Gastrocnemius medialis (tissue), 4 donors: ENCODE data around the gene TEKTIP1. TPM values are rescaled to one million over a fixed set of nuclear protein-coding genes. Genes with fewer than 3 reads are reported as not detected.

ENCODE experiments used
- ATAC-seq, 2 donors: fragments of 150-250 bp; one replicate each; pipeline ENCODE4 v1.9.1; 2016
- DNase-seq, 2 donors: peaks; one replicate each; pipeline ENCODE4 v3.0.0-alpha.2; 2019
- H3K27ac ChIP-seq, 4 donors: fragments of 200-600 bp; sonication (generic); 1 replicate in 1 of 4; 2 replicates in 3 of 4; pipeline ENCODE4 v1.5.1; 2016 to 2018; ENCODE audit warnings: mild to moderate bottlenecking in 2 of 4, moderate library complexity in 1 of 4
- H3K27me3 ChIP-seq, 3 donors: fragments of 200-600 bp; sonication (generic) in 2 of 3; 1 replicate in 1 of 3; 2 replicates in 2 of 3; pipeline versions ENCODE4 v1.5.1 to v1.6.0; 2016 to 2019; ENCODE audit warnings: mild to moderate bottlenecking in 1 of 3, moderate library complexity in 1 of 3
- H3K36me3 ChIP-seq, 2 donors: fragments of 200-600 bp; sonication (generic) in 1 of 2; one replicate each; pipeline ENCODE4 v1.5.1; 2017 to 2018
- H3K4me1 ChIP-seq, 2 donors: fragments of 200-600 bp; sonication (generic) in 1 of 2; one replicate each; pipeline ENCODE4 v1.5.1; 2016 to 2017; ENCODE audit warnings: mild to moderate bottlenecking in 2 of 2
- H3K4me3 ChIP-seq, 4 donors: fragments of 200-600 bp; sonication (generic) in 3 of 4; 1 replicate in 1 of 4; 2 replicates in 3 of 4; pipeline ENCODE4 v1.5.1; 2016 to 2019; ENCODE audit warnings: mild to moderate bottlenecking in 2 of 4
- H3K9me3 ChIP-seq, 3 donors: fragments of 200-600 bp; sonication (generic) in 2 of 3; 1 replicate in 1 of 3; 2 replicates in 2 of 3; pipeline ENCODE4 v1.5.1; 2016 to 2019
- CTCF ChIP-seq, 5 experiments: fragments of 450-650 bp in 3 of 5; fragments of 200-600 bp in 2 of 5; sonication (generic) in 2 of 5; IDR thresholded peaks in 4 of 5; conservative IDR thresholded peaks in 1 of 5; 1 replicate in 4 of 5; 2 replicates in 1 of 5; pipeline ENCODE4 v1.5.1; 2016 to 2019; ENCODE audit warnings: antibody characterized with exemption in 5 of 5, mild to moderate bottlenecking in 3 of 5, moderate library complexity in 3 of 5
- POLR2A ChIP-seq, 2 donors: fragments of 450-650 bp; IDR thresholded peaks; one replicate each; pipeline ENCODE4 v1.6.1; 2017; ENCODE audit warnings: antibody characterized with exemption in 2 of 2, mild to moderate bottlenecking in 2 of 2, moderate library complexity in 2 of 2
- in situ Hi-C, 4 donors: fragments of 200-750 bp; cut with MboI; loops; one replicate each; pipeline versions ENCODE4 v1.15.0 to v1.8.0; 2017; ENCODE audit warnings: low sequenced_read_pairs in 4 of 4
- intact Hi-C: fragments of 100-400 bp; cut with DNase I; formaldehyde crosslinking; loops from one replicate; pipeline ENCODE4 v1.15.1; 2023; ENCODE audit warnings: low total_unique reads
- total RNA-seq, 4 donors: library from RNA; depleted of rRNA; stranded (reverse); fragments of >200 nt; gene quantifications; one replicate each; pipeline versions ENCODE4 v1.1.0 to v1.2.3, GENCODE V29; 2016

Gene TEKTIP1
- total RNA-seq, 4 donors from 2014 or later: not detected

- ATAC-seq: no peak
- no peaks in the 10 kb centered on the region for H3K9me3 ChIP-seq
- intact Hi-C loops: loop anchor here (10.0 kb wide), 1 partner anchor 548 kb away; no protein-coding TSS in a partner anchor
- in situ Hi-C loops: no loop called here
- no peaks in the 10 kb centered on the region for H3K27me3 ChIP-seq
- no peaks in the 10 kb centered on the region for H3K36me3 ChIP-seq
- H3K27ac ChIP-seq: no peak overlapping the region
- TF ChIP-seq CTCF (IDR thresholded peaks at IDR 0.05 in 4 of 5, conservative IDR thresholded peaks at IDR 0.05 in 1 of 5) (no peak), POLR2A (IDR thresholded peaks at IDR 0.05) (no peak)
- DNase-seq: no peak
- H3K4me3 ChIP-seq: no peak overlapping the region
- H3K4me1 ChIP-seq: peaks cover 27 to 40% of the 10 kb centered on the region in 2 donors
These were observed 35.9 kb upstream of the TEKTIP1 start for GRCh38 chr19:3503036-3503572.

- TF ChIP-seq POLR2A (IDR thresholded peaks at IDR 0.05): no peak
- Histone ChIP-seq H3K9me3 (no peaks in the 10 kb centered on the region), H3K4me1 (peaks cover 18 to 39% of the 10 kb centered on the region in 2 donors), H3K36me3 (no peaks in the 10 kb centered on the region), H3K27me3 (no peaks in the 10 kb centered on the region), H3K27ac (no peak overlapping the region), H3K4me3 (no peak overlapping the region)
- intact Hi-C loops (loop anchor here (5.0 to 10.0 kb wide), 2 partner anchors 258 to 550 kb away; partner anchors contain the start of genes APBA3 and MRPL54), in situ Hi-C loops (no loop called here)
- no peak for ATAC-seq
- no peak for DNase-seq
These were observed 34.2 kb upstream of the TEKTIP1 start for GRCh38 chr19:3504735-3505134.

- Histone ChIP-seq H3K36me3 (no peaks in the 10 kb centered on the region), H3K27ac (peak within 1 kb of the TSS; percentile 80 to 90 (median 84)), H3K9me3 (no peaks in the 10 kb centered on the region), H3K4me3 (peak within 1 kb of the TSS; percentile 56 to 100 (median 82)), H3K27me3 (no peaks in the 10 kb centered on the region), H3K4me1 (peaks cover 15 to 35% of the 10 kb centered on the region in 2 donors)
- intact Hi-C loops (loop anchor here (2.0 to 10.0 kb wide), 3 partner anchors 67 to 551 kb away; partner anchors contain the start of genes APBA3, HMG20B and MRPL54), in situ Hi-C loops (no loop called here)
- ATAC-seq (peak; percentile 92 to 95), DNase-seq (peak; percentile 96 to 98)
- TF ChIP-seq POLR2A (IDR thresholded peaks at IDR 0.05) (peak; percentile 88), CTCF (IDR thresholded peaks at IDR 0.05 in 4 of 5, conservative IDR thresholded peaks at IDR 0.05 in 1 of 5) (no peak)
These were observed 33.2 kb upstream of the TEKTIP1 start, which contains the start of gene FZR1 for GRCh38 chr19:3505598-3506383. Gene FZR1, plus strand, starts transcription at chr19:3506311. Its CDS starts 16,679 bp downstream, at chr19:3522990.

- H3K4me3 ChIP-seq: peak overlapping the region; percentile 56 to 90 (median 82)
- H3K4me1 ChIP-seq: peaks cover 11 to 38% of the 10 kb centered on the region in 2 donors
- ATAC-seq: peak in 1 of 2 donors; percentile 7
- in situ Hi-C loops (no loop called here), intact Hi-C loops (loop anchor here (2.0 to 10.0 kb wide), 3 partner anchors 66 to 552 kb away; partner anchors contain the start of genes APBA3, HMG20B and MRPL54)
- no peaks in the 10 kb centered on the region for H3K36me3 ChIP-seq
- no peaks in the 10 kb centered on the region for H3K9me3 ChIP-seq
- H3K27ac ChIP-seq: peak overlapping the region; percentile 76 to 90 (median 84)
- peak in 1 of 2 donors; percentile 32 for DNase-seq
- H3K27me3 ChIP-seq: no peaks in the 10 kb centered on the region
- TF ChIP-seq CTCF (IDR thresholded peaks at IDR 0.05 in 4 of 5, conservative IDR thresholded peaks at IDR 0.05 in 1 of 5): no peak
- TF ChIP-seq POLR2A (IDR thresholded peaks at IDR 0.05): no peak
These were observed 32.3 kb upstream of the TEKTIP1 start for GRCh38 chr19:3506384-3507340.
